ENCODE data around the gene DOCK10. TPM values are rescaled to one million over a fixed set of nuclear protein-coding genes. Genes with fewer than 3 reads are reported as not detected.

The DOCK10 gene
- total RNA-seq, 1 experiment from 2014 or later = 2.9 TPM

- TF ChIP-seq, protein P1, sequence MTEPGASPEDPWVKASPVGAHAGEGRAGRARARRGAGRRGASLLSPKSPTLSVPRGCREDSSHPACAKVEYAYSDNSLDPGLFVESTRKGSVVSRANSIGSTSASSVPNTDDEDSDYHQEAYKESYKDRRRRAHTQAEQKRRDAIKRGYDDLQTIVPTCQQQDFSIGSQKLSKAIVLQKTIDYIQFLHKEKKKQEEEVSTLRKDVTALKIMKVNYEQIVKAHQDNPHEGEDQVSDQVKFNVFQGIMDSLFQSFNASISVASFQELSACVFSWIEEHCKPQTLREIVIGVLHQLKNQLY (CRISPR knock-in tag; IDR thresholded peaks at IDR 0.05) = no peak
- TF ChIP-seq ZNF423 (CRISPR knock-in tag; IDR thresholded peaks at IDR 0.05) = no peak
Measured at GRCh38 chr2:224934526-224935188, 107.6 kb downstream of the DOCK10 start (continued).

- ChIA-PET POLR2A (no interaction called here), CTCF (interaction anchor here (1.4 kb wide), 1 partner anchor 41 kb away, joined by 3 read pairs; no protein-coding TSS in a partner anchor)
- ATAC-seq = no peak
- Mint-ChIP-seq H3K9me3 (no peaks in the 10 kb centered on the region), H3K4me1 (peaks cover 47% of the 10 kb centered on the region), H3K4me3 (no peak overlapping the region), H3K27me3 (ENCODE audit: low read depth) (peaks cover 9% of the 10 kb centered on the region), H3K36me3 (no peaks in the 10 kb centered on the region), H3K27ac (no peak overlapping the region)
- TF ChIP-seq ZNF263 (CRISPR knock-in tag; IDR thresholded peaks at IDR 0.05; ENCODE audit: low read depth) (no peak), NR1H2 (CRISPR knock-in tag; IDR thresholded peaks at IDR 0.05) (no peak), KAT7 (CRISPR knock-in tag; IDR thresholded peaks at IDR 0.05; ENCODE audit: borderline replicate concordance) (no peak), ZNF396 (CRISPR knock-in tag; IDR thresholded peaks at IDR 0.05; ENCODE audit: borderline replicate concordance) (no peak), MAX (CRISPR knock-in tag; IDR thresholded peaks at IDR 0.05) (no peak), TEAD4 (CRISPR knock-in tag; IDR thresholded peaks at IDR 0.05) (no peak), ZNF232 (CRISPR knock-in tag; IDR thresholded peaks at IDR 0.05) (no peak), NR2C2 (CRISPR knock-in tag; IDR thresholded peaks at IDR 0.05) (no peak), ATF1 (CRISPR knock-in tag; IDR thresholded peaks at IDR 0.05) (no peak), RELA (CRISPR knock-in tag; IDR thresholded peaks at IDR 0.05; ENCODE audit: borderline replicate concordance) (no peak), E2F5 (CRISPR knock-in tag; IDR thresholded peaks at IDR 0.05) (no peak), SMAD4 (CRISPR knock-in tag; IDR thresholded peaks at IDR 0.05) (no peak), CREB1 (CRISPR knock-in tag; IDR thresholded peaks at IDR 0.05) (no peak)
- TF ChIP-seq, protein P2, sequence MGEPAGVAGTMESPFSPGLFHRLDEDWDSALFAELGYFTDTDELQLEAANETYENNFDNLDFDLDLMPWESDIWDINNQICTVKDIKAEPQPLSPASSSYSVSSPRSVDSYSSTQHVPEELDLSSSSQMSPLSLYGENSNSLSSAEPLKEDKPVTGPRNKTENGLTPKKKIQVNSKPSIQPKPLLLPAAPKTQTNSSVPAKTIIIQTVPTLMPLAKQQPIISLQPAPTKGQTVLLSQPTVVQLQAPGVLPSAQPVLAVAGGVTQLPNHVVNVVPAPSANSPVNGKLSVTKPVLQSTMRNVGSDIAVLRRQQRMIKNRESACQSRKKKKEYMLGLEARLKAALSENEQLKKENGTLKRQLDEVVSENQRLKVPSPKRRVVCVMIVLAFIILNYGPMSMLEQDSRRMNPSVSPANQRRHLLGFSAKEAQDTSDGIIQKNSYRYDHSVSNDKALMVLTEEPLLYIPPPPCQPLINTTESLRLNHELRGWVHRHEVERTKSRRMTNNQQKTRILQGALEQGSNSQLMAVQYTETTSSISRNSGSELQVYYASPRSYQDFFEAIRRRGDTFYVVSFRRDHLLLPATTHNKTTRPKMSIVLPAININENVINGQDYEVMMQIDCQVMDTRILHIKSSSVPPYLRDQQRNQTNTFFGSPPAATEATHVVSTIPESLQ (CRISPR knock-in tag; IDR thresholded peaks at IDR 0.05) = no peak
- no peak for DNase-seq (ENCODE audit: low spot score)
Measured at GRCh38 chr2:224933431-224933830, 108.8 kb downstream of the DOCK10 start.

DNA sequence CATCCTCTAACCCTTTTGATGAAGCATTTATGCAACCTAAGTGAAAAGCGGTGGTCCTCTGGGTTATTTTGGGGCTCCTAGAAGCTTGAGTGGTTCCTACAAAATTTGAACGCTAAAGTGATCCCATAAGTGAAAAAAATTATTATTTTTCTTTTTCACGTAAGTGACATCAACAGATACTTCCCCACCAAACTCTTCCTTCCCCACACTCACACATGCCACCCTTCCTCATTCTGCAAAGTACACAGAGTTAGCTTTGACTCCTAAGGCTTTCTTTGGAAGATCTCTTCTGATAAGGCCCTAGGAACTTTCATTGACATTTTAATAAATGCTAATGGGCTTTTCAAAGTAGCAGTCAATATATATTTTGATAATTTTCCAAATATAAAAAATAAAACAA is 109.7 kb downstream of the DOCK10 start:
- H3K4me3 Mint-ChIP-seq = no peak overlapping the region
- no peak for ATAC-seq
- peaks cover 38% of the 10 kb centered on the region for H3K4me1 Mint-ChIP-seq
- no peaks in the 10 kb centered on the region for H3K36me3 Mint-ChIP-seq
- H3K27ac Mint-ChIP-seq = no peak overlapping the region
- no peak for TF ChIP-seq ATF3 (CRISPR knock-in tag; conservative IDR thresholded peaks at IDR 0.05)
- no peaks in the 10 kb centered on the region for H3K9me3 Mint-ChIP-seq
- ChIA-PET POLR2A (no interaction called here), CTCF (interaction anchor here (1.4 kb wide), 1 partner anchor 40 kb away, joined by 3 read pairs; no protein-coding TSS in a partner anchor)
- DNase-seq (ENCODE audit: low spot score) = no peak
- H3K27me3 Mint-ChIP-seq (ENCODE audit: low read depth) = peaks cover 9% of the 10 kb centered on the region

DNA sequence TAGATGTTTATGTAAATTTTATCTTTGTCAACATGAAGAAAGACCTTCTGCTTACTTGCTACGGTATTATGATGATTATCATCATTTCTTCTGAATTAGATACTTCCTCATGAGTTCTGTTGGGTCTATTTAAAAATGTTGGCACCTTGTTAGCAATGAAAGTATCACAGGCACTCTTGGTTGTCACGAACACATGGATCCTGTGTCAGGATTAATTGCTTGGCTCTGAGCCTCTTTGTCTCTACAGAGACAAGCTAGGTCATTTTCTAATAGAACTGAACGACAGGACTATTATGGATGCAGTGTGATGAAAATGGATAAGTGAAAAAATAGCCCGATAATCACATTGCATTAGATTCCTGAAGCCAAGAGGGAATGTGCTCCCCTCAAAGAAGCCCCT is 110.3 kb downstream of the DOCK10 start:
- Mint-ChIP-seq H3K4me3 (no peak overlapping the region), H3K9me3 (no peaks in the 10 kb centered on the region), H3K27me3 (ENCODE audit: low read depth) (peaks cover 9% of the 10 kb centered on the region), H3K4me1 (peaks cover 32% of the 10 kb centered on the region), H3K36me3 (no peaks in the 10 kb centered on the region), H3K27ac (no peak overlapping the region)
- CTCF ChIA-PET = interaction anchor here (1.4 kb wide), 1 partner anchor 40 kb away, joined by 3 read pairs; no protein-coding TSS in a partner anchor
- ATAC-seq (no peak), DNase-seq (ENCODE audit: low spot score) (no peak)
- POLR2A ChIA-PET = no interaction called here
- TF ChIP-seq E2F1 (CRISPR knock-in tag; IDR thresholded peaks at IDR 0.05) (no peak), ERG (CRISPR knock-in tag; IDR thresholded peaks at IDR 0.05) (no peak), ESRRA (CRISPR knock-in tag; IDR thresholded peaks at IDR 0.05; ENCODE audit: borderline replicate concordance) (no peak), E2F5 (CRISPR knock-in tag; IDR thresholded peaks at IDR 0.05) (no peak), ZNF396 (CRISPR knock-in tag; IDR thresholded peaks at IDR 0.05; ENCODE audit: borderline replicate concordance) (no peak), ELF4 (CRISPR knock-in tag; IDR thresholded peaks at IDR 0.05; ENCODE audit: low read depth) (no peak)
